ENCODE data around the gene PTX4. TPM values are rescaled to one million over a fixed set of nuclear protein-coding genes. Genes with fewer than 3 reads are reported as not detected.
"Not testable (repeated sequence)": the region's sequence is repeated elsewhere in the genome, so short reads cannot be mapped to it uniquely, and the experiment has no call there.

PTX4 gene
- total RNA-seq, 3 donors from 2014 or later = not detected

DNA sequence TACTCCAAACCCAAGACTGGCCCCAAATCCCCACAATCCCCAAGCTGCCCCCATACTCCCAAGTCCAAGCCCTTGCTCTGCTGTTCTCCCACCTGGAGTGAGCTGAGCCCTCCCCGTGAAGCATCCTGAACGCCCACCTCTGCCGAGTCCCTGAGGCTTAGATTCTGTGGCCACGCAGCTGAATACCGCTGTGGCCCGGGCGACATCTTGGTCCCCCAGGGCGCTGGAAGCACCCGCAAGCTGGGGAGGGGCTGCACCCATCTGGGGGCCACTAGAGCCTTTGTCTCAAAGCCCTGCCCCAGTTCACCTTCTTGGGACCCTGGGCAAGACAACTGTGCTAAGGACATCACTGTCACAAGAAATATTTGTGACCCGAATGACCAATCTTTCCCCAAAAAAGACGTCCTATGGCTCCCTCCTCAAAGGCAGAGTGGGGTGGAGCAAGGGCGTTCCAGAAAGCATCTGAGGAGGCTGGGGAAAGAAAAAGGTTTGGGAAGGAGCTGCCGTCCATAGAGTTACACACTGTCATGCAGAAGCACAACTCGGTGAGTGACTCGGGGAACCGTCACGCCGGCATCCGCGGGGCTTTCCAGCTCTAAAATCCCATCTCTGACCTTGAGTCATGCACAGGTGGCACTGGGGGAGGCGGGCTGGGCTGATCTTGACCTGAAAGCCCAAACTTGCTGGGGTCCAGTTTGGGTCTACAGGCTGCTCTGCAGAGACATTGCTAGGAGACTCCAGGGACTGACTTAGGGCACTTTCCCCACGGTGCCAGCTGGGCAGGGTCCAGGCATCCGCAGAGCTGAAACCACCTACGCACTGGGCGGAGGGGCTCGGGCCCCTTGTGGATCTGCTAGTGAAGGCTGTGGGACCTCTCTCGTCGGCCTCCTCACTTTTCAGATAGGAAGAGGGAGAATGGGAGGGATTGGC is 6.6 kb downstream of the PTX4 start:
- H3K36me3 ChIP-seq = no peaks in the 10 kb centered on the region
- intact Hi-C loops (cut with DNase I; ENCODE audit: low total_unique reads) = no loop called here
- H3K4me3 ChIP-seq = no peak overlapping the region

GRCh38 chr16:1478937-1479336 is 9.8 kb downstream of the PTX4 start:
- H3K4me1 ChIP-seq; H3K27ac ChIP-seq; H3K36me3 ChIP-seq; H3K9me3 ChIP-seq; H3K27me3 ChIP-seq; H3K4me3 ChIP-seq; intact Hi-C loops (cut with DNase I; ENCODE audit: low total_unique reads); DNase-seq (ENCODE audit: low spot score in 2 of 2): not testable (repeated sequence)

More for the DNA sequence above, 6.6 kb downstream of the PTX4 start:
- Histone ChIP-seq H3K4me1 (no peaks in the 10 kb centered on the region), H3K27ac (no peak overlapping the region), H3K27me3 (no peaks in the 10 kb centered on the region), H3K9me3 (no peaks in the 10 kb centered on the region)
- TF ChIP-seq POLR2A (IDR thresholded peaks at IDR 0.05) (no peak), POLR2AphosphoS5 (IDR thresholded peaks at IDR 0.05) (no peak)
- TF ChIP-seq, protein P1, sequence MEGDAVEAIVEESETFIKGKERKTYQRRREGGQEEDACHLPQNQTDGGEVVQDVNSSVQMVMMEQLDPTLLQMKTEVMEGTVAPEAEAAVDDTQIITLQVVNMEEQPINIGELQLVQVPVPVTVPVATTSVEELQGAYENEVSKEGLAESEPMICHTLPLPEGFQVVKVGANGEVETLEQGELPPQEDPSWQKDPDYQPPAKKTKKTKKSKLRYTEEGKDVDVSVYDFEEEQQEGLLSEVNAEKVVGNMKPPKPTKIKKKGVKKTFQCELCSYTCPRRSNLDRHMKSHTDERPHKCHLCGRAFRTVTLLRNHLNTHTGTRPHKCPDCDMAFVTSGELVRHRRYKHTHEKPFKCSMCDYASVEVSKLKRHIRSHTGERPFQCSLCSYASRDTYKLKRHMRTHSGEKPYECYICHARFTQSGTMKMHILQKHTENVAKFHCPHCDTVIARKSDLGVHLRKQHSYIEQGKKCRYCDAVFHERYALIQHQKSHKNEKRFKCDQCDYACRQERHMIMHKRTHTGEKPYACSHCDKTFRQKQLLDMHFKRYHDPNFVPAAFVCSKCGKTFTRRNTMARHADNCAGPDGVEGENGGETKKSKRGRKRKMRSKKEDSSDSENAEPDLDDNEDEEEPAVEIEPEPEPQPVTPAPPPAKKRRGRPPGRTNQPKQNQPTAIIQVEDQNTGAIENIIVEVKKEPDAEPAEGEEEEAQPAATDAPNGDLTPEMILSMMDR (IDR thresholded peaks at IDR 0.05) = no peak
- DNase-seq (ENCODE audit: low spot score in 2 of 2) = no peak

GRCh38 chr16:1477033-1477432 is 11.7 kb downstream of the PTX4 start:
- Histone ChIP-seq H3K27ac (no peak overlapping the region), H3K9me3 (no peaks in the 10 kb centered on the region), H3K4me3 (no peak overlapping the region), H3K27me3 (no peaks in the 10 kb centered on the region), H3K4me1 (no peaks in the 10 kb centered on the region), H3K36me3 (no peaks in the 10 kb centered on the region)
- TF ChIP-seq POLR2A (IDR thresholded peaks at IDR 0.05) (no peak), POLR2AphosphoS5 (IDR thresholded peaks at IDR 0.05) (no peak)
- TF ChIP-seq, protein P1 (IDR thresholded peaks at IDR 0.05) = no peak
- no peak for DNase-seq (ENCODE audit: low spot score in 2 of 2)
- intact Hi-C loops (cut with DNase I; ENCODE audit: low total_unique reads) = no loop called here

- no peaks in the 10 kb centered on the region for H3K4me1 ChIP-seq
- no peak for DNase-seq (ENCODE audit: low spot score in 2 of 2)
- TF ChIP-seq, protein P1 (IDR thresholded peaks at IDR 0.05) = no peak
- no peak for TF ChIP-seq POLR2A (IDR thresholded peaks at IDR 0.05)
- TF ChIP-seq POLR2AphosphoS5 (IDR thresholded peaks at IDR 0.05) = no peak
- no peaks in the 10 kb centered on the region for H3K36me3 ChIP-seq
- H3K4me3 ChIP-seq = peak overlapping the region; percentile 70 to 97 (median 95)
- H3K9me3 ChIP-seq = no peaks in the 10 kb centered on the region
- H3K27me3 ChIP-seq = no peaks in the 10 kb centered on the region
- peak overlapping the region; percentile 92 to 97 for H3K27ac ChIP-seq
- intact Hi-C loops (cut with DNase I; ENCODE audit: low total_unique reads) = loop anchor here (1.0 kb wide), 1 partner anchor 31 kb away; no protein-coding TSS in a partner anchor
These were observed 13.1 kb downstream of the PTX4 start for GRCh38 chr16:1475552-1476114.

DNA sequence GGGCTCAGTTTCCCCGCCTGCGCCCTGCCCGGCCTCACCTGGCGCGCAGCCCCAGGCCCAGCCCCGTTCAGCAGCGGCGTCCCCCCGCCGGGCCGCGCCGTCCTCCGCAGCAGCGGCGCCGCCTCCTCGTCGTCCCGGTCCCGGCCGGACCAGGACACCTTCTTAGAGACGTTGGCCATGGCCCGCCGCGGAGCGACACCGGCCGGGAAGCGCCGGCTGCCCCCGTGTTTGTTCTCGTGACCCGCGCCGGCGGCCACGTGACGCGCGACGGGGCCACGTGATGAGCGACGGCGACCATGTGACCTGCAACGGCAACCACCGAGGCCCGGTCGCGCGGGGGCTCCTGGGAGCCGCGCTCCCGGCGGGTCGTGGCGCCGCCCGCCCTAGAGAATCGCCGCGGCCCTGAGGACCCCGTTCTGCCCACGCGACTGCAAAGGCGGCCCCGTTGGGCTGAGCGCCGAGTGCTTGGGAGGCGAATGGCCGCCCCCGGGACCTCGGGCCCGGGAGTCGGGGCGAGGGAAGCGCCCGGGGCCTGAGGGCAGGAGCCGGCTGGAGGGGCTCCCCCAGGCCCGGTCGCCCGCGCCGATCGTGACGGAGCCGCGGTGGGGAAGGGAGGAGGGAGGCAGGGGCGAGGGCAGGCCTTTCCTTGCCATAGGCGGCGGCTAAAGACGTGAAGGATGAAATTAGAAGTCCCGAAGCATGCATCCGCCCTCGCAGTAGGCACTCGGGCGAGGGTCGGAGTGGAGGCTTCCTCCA is 13.8 kb downstream of the PTX4 start, which contains the start of gene CLCN7:
TSS of gene CLCN7 (minus strand) at position 233 of the 756 bp plus-strand sequence. CDS start at position 179, 54 bp downstream.
- Histone ChIP-seq H3K27ac (peak within 1 kb of the TSS; percentile 92 to 97), H3K36me3 (no peaks in the 10 kb centered on the region), H3K4me3 (peak within 1 kb of the TSS; percentile 70 to 97 (median 95)), H3K9me3 (no peaks in the 10 kb centered on the region), H3K27me3 (no peaks in the 10 kb centered on the region), H3K4me1 (no peaks in the 10 kb centered on the region)
- intact Hi-C loops (cut with DNase I; ENCODE audit: low total_unique reads) = no loop called here
- TF ChIP-seq, protein P1 (IDR thresholded peaks at IDR 0.05) = no peak
- TF ChIP-seq POLR2A (IDR thresholded peaks at IDR 0.05) (peak; percentile 82), POLR2AphosphoS5 (IDR thresholded peaks at IDR 0.05) (peak; percentile 94 to 97 (median 95))
- DNase-seq (ENCODE audit: low spot score in 2 of 2) = peak; percentile 89 to 93
